Liver (tissue), 2 donors: Measurements from ENCODE around the gene SYCP2.

Experiments
- FOXA1 ChIP-seq: IDR thresholded peaks from 2 replicates; pipeline ENCODE4 v1.6.1; 2016; ENCODE audit warnings: antibody characterized with exemption
- TF ChIP-seq, protein P1 (sequence below): fragments of 150-350 bp; IDR thresholded peaks from 2 replicates; pipeline ENCODE4 v1.5.1; 2017; ENCODE audit warnings: improper control_type of control experiment, low read depth, low read length; ENCODE audit not compliant: missing input control
- donor health status: healthy.

DNA sequence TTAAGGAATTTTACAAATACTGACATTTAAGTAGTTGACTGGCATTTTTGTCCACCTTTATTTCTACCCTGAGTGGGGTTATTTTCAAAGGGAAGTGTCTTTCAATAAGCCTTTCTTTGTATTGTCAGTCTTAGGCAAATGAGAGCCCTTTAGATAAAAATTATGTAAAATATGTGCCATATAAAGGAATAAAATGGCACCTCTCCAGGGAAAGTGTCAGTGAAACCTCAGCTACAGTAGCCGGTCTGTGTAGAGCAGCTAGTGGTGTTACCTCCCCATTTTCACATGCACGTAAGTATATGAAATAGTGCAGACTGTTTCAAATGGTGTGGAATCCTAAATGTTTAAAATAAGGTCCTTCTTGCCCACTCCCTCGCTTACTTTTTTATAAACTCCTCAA is 11.7 kb upstream of the SYCP2 start:
- no peak for TF ChIP-seq FOXA1
- TF ChIP-seq, protein P1, sequence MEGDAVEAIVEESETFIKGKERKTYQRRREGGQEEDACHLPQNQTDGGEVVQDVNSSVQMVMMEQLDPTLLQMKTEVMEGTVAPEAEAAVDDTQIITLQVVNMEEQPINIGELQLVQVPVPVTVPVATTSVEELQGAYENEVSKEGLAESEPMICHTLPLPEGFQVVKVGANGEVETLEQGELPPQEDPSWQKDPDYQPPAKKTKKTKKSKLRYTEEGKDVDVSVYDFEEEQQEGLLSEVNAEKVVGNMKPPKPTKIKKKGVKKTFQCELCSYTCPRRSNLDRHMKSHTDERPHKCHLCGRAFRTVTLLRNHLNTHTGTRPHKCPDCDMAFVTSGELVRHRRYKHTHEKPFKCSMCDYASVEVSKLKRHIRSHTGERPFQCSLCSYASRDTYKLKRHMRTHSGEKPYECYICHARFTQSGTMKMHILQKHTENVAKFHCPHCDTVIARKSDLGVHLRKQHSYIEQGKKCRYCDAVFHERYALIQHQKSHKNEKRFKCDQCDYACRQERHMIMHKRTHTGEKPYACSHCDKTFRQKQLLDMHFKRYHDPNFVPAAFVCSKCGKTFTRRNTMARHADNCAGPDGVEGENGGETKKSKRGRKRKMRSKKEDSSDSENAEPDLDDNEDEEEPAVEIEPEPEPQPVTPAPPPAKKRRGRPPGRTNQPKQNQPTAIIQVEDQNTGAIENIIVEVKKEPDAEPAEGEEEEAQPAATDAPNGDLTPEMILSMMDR, result no peak
